HepG2 (cell line): Measurements from ENCODE around the gene APBA1. TPM values are rescaled to one million over a fixed set of nuclear protein-coding genes. Genes with fewer than 3 reads are reported as not detected.

Experiments used
- ATAC-seq: fragments of 200-7000 bp; cut with Tn5 transposase; 3 replicates; pipeline ENCODE4 v1.9.1; 2020; ENCODE audit warnings: mild to moderate bottlenecking, moderate library complexity
- BruUV-seq: library from RNA; stranded (reverse); fragments of 400-500 nt; replicated peaks from 2 replicates; lab custom pipeline; 2021; lab: Mats Ljungman, UMichigan
- CTCF ChIA-PET: fragments of 300-600 bp; formaldehyde crosslinking; extraction: SDS; loops from one replicate; lab custom pipeline; 2021; ENCODE audit warnings: low total read pairs, inconsistent platforms, low intra/inter-chr PET ratio; lab: Yijun Ruan, JAX
- POLR2A ChIA-PET: fragments of 350-600 bp; sonication (Branson Sonifier 250); formaldehyde crosslinking; loops from one replicate; lab custom pipeline; 2020; ENCODE audit warnings: antibody characterized with exemption, inconsistent platforms; lab: Yijun Ruan, JAX
- DNase-seq: peaks from one replicate; pipeline ENCODE4 v3.0.0-alpha.2; 2015; ENCODE audit warnings: low spot score
- FAIRE-seq: peaks from 3 replicates; lab custom pipeline; 2011; peaks lifted over from hg19 to GRCh38; lab: Jason Lieb, UNC
- H2AFZ ChIP-seq: one replicate; pipeline ENCODE4 v1.6.1; 2011; ENCODE audit warnings: low read length, inconsistent platforms
- H3K27ac ChIP-seq: fragments of 300-600 bp; 3 replicates; pipeline ENCODE4 v1.8.0; 2011; ENCODE audit warnings: mixed run types, mild to moderate bottlenecking, mixed read lengths, low read length, inconsistent platforms; ENCODE audit not compliant: insufficient read depth; ENCODE audit errors: extremely low read length
- H3K27me3 ChIP-seq, 2 experiments: fragments of 200-600 bp in 1 of 2; 2 replicates in 1 of 2; 3 replicates in 1 of 2; pipeline versions ENCODE4 v1.6.0 to v1.8.0; 2011; ENCODE audit warnings: low read length in 2 of 2, mild to moderate bottlenecking in 2 of 2, moderate library complexity in 2 of 2, inconsistent platforms in 1 of 2; ENCODE audit not compliant: insufficient read depth in 2 of 2, control insufficient read depth in 1 of 2
- H3K36me3 ChIP-seq, 2 experiments: fragments of 200-600 bp in 1 of 2; replicated peaks in 1 of 2; 2 replicates in 1 of 2; 3 replicates in 1 of 2; pipeline versions ENCODE4 v1.5.1 to v1.8.0; 2011; ENCODE audit warnings: low read length in 2 of 2, inconsistent platforms in 1 of 2; ENCODE audit not compliant: insufficient read depth in 2 of 2, control insufficient read depth in 1 of 2
- H3K4me1 ChIP-seq: 2 replicates; pipeline ENCODE4 v1.5.1; 2012; ENCODE audit warnings: low read length, inconsistent platforms; ENCODE audit not compliant: insufficient read depth
- H3K4me2 ChIP-seq: 2 replicates; pipeline ENCODE4 v1.6.0; 2011; ENCODE audit warnings: low read depth, low read length, inconsistent platforms
- H3K4me3 ChIP-seq, 3 experiments: fragments of 200-600 bp in 1 of 3; sonication (generic), shearing (Covaris generic) in 1 of 3; replicated peaks in 1 of 3; 2 replicates each; pipeline ENCODE4 v1.5.1; 2011 to 2016; ENCODE audit warnings: low read length in 3 of 3, inconsistent platforms in 2 of 3, low read depth in 2 of 3, mild to moderate bottlenecking in 2 of 3, control low read depth in 1 of 3, mixed read lengths in 1 of 3; ENCODE audit not compliant: insufficient read depth in 1 of 3
- H3K79me2 ChIP-seq: one replicate; pipeline ENCODE4 v1.6.1; 2011; ENCODE audit warnings: low read length, inconsistent platforms; ENCODE audit not compliant: insufficient read depth
- H3K9ac ChIP-seq: 2 replicates; pipeline ENCODE4 v1.6.0; 2011; ENCODE audit warnings: mild to moderate bottlenecking, low read depth, low read length, inconsistent platforms; ENCODE audit not compliant: insufficient read depth
- H3K9me3 ChIP-seq: 2 replicates; pipeline ENCODE4 v1.5.1; 2012; ENCODE audit warnings: mild to moderate bottlenecking, low read length
- H4K20me1 ChIP-seq: 2 replicates; pipeline ENCODE4 v1.6.0; 2011; ENCODE audit warnings: inconsistent platforms, mild to moderate bottlenecking, low read length, moderate library complexity; ENCODE audit not compliant: insufficient read depth
- ARID4A ChIP-seq: sonication (generic); formaldehyde crosslinking; IDR thresholded peaks from 2 replicates; pipeline ENCODE4 v1.5.0; 2020; ENCODE audit warnings: mild to moderate bottlenecking, missing genetic modification reagents, borderline replicate concordance
- GATA4 ChIP-seq: sonication (generic); IDR thresholded peaks from 2 replicates; pipeline ENCODE4 v1.6.1; 2016; ENCODE audit warnings: antibody characterized with exemption, low read depth, borderline replicate concordance
- KMT2B ChIP-seq: IDR thresholded peaks from 2 replicates; pipeline ENCODE4 v1.6.1; 2016; ENCODE audit warnings: missing genetic modification reagents, missing compliant biosample characterization
- MAFF ChIP-seq: IDR thresholded peaks from 2 replicates; pipeline ENCODE4 v1.6.1; 2011; ENCODE audit warnings: low read depth, low read length, improper control_type of control experiment
- NR2F1 ChIP-seq, 2 experiments: fragments of 450-650 bp in 1 of 2; formaldehyde crosslinking in 1 of 2; IDR thresholded peaks; 2 replicates each; pipeline versions ENCODE4 v1.5.0 to v1.6.1; 2016 to 2020; ENCODE audit warnings: mild to moderate bottlenecking in 1 of 2, missing compliant biosample characterization in 1 of 2, missing genetic modification reagents in 1 of 2, moderate library complexity in 1 of 2
- PRDM15 ChIP-seq: sonication (generic); formaldehyde crosslinking; IDR thresholded peaks from 2 replicates; pipeline ENCODE4 v1.4.0; 2020; ENCODE audit warnings: missing genetic modification reagents
- SSRP1 ChIP-seq: IDR thresholded peaks from 2 replicates; pipeline ENCODE4 v1.6.1; 2016; ENCODE audit warnings: control low read depth
- TAF15 ChIP-seq: fragments of 200-400 bp; formaldehyde crosslinking; IDR thresholded peaks from one replicate; pipeline ENCODE4 v1.6.1; 2018; ENCODE audit warnings: mild to moderate bottlenecking, low read depth, low read length; ENCODE audit not compliant: poor library complexity, severe bottlenecking
- UBTF ChIP-seq: sonication (generic); formaldehyde crosslinking; IDR thresholded peaks from 2 replicates; pipeline ENCODE4 v1.4.0; 2020; ENCODE audit warnings: mild to moderate bottlenecking, missing genetic modification reagents
- ZFP41 ChIP-seq: sonication (generic); formaldehyde crosslinking; IDR thresholded peaks from 2 replicates; pipeline ENCODE4 v1.4.0; 2020; ENCODE audit warnings: mild to moderate bottlenecking, missing genetic modification reagents, borderline replicate concordance
- ZKSCAN1 ChIP-seq: fragments of 150-350 bp; IDR thresholded peaks from 2 replicates; pipeline ENCODE4 v1.6.1; 2014; ENCODE audit warnings: low read length
- ZNF546 ChIP-seq: sonication (generic); formaldehyde crosslinking; conservative IDR thresholded peaks from 2 replicates; pipeline ENCODE4 v1.8.1; 2023; ENCODE audit warnings: mild to moderate bottlenecking, missing genetic modification reagents
- ZNF644 ChIP-seq: IDR thresholded peaks from 2 replicates; pipeline ENCODE4 v1.6.1; 2016; ENCODE audit warnings: low read depth
- ZNF776 ChIP-seq: sonication (generic); formaldehyde crosslinking; IDR thresholded peaks from 2 replicates; pipeline ENCODE4 v1.4.0; 2020; ENCODE audit warnings: mild to moderate bottlenecking, missing genetic modification reagents
- ZSCAN25 ChIP-seq: sonication (generic); formaldehyde crosslinking; IDR thresholded peaks from 2 replicates; pipeline ENCODE4 v1.8.0; 2022; ENCODE audit warnings: mild to moderate bottlenecking, missing genetic modification reagents
- WGBS: methylation state at CpG from one replicate; pipeline ENCODE4 v1.1.6; 2017; ENCODE audit warnings: low lambda C conversion rate; 5-methylcytosine and 5-hydroxymethylcytosine counted together
- in situ Hi-C: cut with HindIII; loops from 2 replicates; pipeline ENCODE4 v1.10.0; 2017; ENCODE audit warnings: low pct_unique_long_range_greater_than_20kb; ENCODE audit not compliant: extremely low pct_ligation_motif_present
- intact Hi-C: fragments of 100-400 bp; cut with micrococcal nuclease; formaldehyde crosslinking; loops from one replicate; pipeline ENCODE4 v1.10.0; 2022; ENCODE audit not compliant: unreplicated experiment
- polyA plus RNA-seq, 8 experiments: library from polyadenylated mRNA; depleted of rRNA in 3 of 8; stranded (reverse) in 7 of 8; unstranded in 1 of 8; fragments of >200 nt; fragmentation: Illumina TruSeq in 4 of 8; extraction: Trizol in 4 of 8; gene quantifications; 2 replicates each; pipeline versions ENCODE4 v1.2.1 to v1.2.3, GENCODE V29; 2011 to 2016; ENCODE audit warnings: low read depth in 4 of 8, missing spikeins in 1 of 8, mixed read lengths in 1 of 8; ENCODE audit not compliant: insufficient read depth in 1 of 8
- total RNA-seq, 5 experiments: library from RNA; depleted of rRNA; stranded (reverse); fragments of >200 nt; fragmentation: Illumina TruSeq; extraction: Trizol; gene quantifications; 2 replicates each; pipeline ENCODE4 v1.2.3, GENCODE V29; 2016; ENCODE audit warnings: low read depth in 1 of 5
- TF ChIP-seq, protein P1 (sequence below): sonication (generic); formaldehyde crosslinking; IDR thresholded peaks from 2 replicates; pipeline ENCODE4 v1.4.0; 2020; ENCODE audit warnings: missing genetic modification reagents

Gene APBA1
- total and polyA plus RNA-seq, 2 of the 13 experiments (the other 11 are each of a cell fraction or from before 2014, with no cell fraction given): 0.15 TPM; not detected in 1

- no peaks in the 10 kb centered on the region for H3K79me2 ChIP-seq
- FAIRE-seq: no peak
- CTCF ChIA-PET: no interaction called here
- H3K9me3 ChIP-seq: no peaks in the 10 kb centered on the region
- no peak overlapping the region for H3K4me3 ChIP-seq
- no peak overlapping the region for H2AFZ ChIP-seq
- POLR2A ChIA-PET: no interaction called here
- no peaks in the 10 kb centered on the region for H3K36me3 ChIP-seq
- no peak for DNase-seq
- 7% methylated on average over 2 of the region's 2 CpGs for WGBS
- no peak overlapping the region for H3K9ac ChIP-seq
- no peak overlapping the region for H3K4me2 ChIP-seq
- H3K27me3 ChIP-seq: peaks cover 0 to 21% of the 10 kb centered on the region in 2 experiments; a peak in 2 of 5 replicates
- BruUV-seq: no TSS peak
- no peaks in the 10 kb centered on the region for H3K4me1 ChIP-seq
- H4K20me1 ChIP-seq: no peaks in the 10 kb centered on the region
- intact Hi-C loops: no loop called here
- no peak for ATAC-seq
- no peak overlapping the region for H3K27ac ChIP-seq
- in situ Hi-C loops: no loop called here
- no peak for TF ChIP-seq ZNF644 (CRISPR knock-in tag)
- TF ChIP-seq GATA4: no peak
- TF ChIP-seq MAFF: no peak
- no peak for TF ChIP-seq ARID4A (CRISPR knock-in tag)
- TF ChIP-seq TAF15: no peak
- no peak for TF ChIP-seq KMT2B (CRISPR knock-in tag)
- no peak for TF ChIP-seq ZSCAN25
- no peak for TF ChIP-seq ZFP41
- TF ChIP-seq SSRP1 (CRISPR knock-in tag): no peak
- no peak for TF ChIP-seq ZNF546 (CRISPR knock-in tag)
- TF ChIP-seq NR2F1 (CRISPR knock-in tag; IDR thresholded peaks at IDR 0.05): no peak
- no peak for TF ChIP-seq ZKSCAN1
- TF ChIP-seq UBTF (CRISPR knock-in tag): no peak
- TF ChIP-seq, protein P1, sequence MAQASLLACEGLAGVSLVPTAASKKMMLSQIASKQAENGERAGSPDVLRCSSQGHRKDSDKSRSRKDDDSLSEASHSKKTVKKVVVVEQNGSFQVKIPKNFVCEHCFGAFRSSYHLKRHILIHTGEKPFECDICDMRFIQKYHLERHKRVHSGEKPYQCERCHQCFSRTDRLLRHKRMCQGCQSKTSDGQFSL (CRISPR knock-in tag): no peak
- no peak for TF ChIP-seq PRDM15
- no peak for TF ChIP-seq ZNF776 (CRISPR knock-in tag)
Measured at GRCh38 chr9:69377981-69378380, 294.2 kb downstream of the APBA1 start.
